Measurements from ENCODE around the gene SKAP2. TPM values are rescaled to one million over a fixed set of nuclear protein-coding genes. Genes with fewer than 3 reads are reported as not detected.

Gene SKAP2
- total RNA-seq, 4 donors from 2014 or later, result 19.3 to 25.2 (median 21.4) TPM

DNA sequence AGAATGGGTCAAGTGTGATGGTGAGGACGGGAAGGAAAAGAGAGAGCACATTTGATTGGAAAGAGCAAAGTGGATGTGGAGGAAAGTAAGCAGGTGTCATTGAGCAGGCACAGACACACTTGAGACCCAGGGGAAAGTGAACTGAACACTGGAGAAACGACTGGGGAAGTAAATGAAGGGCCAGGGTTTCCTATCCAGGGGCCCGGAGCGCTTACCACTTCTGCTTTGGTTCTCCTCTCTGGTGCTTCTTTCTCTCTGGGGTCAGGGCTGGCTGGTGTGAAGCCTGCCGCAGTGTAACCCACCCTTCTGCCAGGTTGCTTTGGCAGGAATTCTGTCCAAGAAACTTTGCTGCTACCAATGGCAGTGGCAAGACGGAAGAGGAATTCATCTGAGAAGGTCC lies 219.3 kb downstream of the SKAP2 start:
- no peak for DNase-seq

DNA sequence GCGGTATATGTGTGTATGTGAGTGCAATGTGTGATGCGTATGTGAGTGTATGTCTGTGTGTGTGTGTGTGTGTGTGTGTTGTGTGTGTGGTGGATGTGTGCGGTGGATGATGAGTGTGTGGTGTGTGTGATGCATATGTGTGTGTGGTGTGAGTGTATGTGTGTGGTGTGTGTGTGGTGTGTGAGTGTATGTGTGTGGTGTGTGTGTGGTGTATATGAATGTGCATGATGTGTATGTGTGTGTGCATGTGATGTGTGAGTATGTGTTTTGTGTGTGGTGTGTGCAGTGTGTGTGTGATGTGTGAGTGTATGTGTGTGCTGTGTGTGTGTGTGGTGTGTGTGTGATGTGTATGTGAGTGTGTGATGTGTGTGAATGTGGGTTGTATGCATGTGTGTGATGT lies 222.0 kb downstream of the SKAP2 start:
- H3K36me3 ChIP-seq, result no peaks in the 10 kb centered on the region
- H3K27ac ChIP-seq, result no peak overlapping the region
- H3K4me3 ChIP-seq, result no peak overlapping the region
- intact Hi-C loops (cut with DNase I), result no loop called here
- DNase-seq, result no peak
- no peaks in the 10 kb centered on the region for H3K27me3 ChIP-seq
- 77 to 99% methylated on average over 3 of the region's 3 CpGs for WGBS, 2 donors
- H3K9me3 ChIP-seq, result no peaks in the 10 kb centered on the region
- TF ChIP-seq, protein P1, sequence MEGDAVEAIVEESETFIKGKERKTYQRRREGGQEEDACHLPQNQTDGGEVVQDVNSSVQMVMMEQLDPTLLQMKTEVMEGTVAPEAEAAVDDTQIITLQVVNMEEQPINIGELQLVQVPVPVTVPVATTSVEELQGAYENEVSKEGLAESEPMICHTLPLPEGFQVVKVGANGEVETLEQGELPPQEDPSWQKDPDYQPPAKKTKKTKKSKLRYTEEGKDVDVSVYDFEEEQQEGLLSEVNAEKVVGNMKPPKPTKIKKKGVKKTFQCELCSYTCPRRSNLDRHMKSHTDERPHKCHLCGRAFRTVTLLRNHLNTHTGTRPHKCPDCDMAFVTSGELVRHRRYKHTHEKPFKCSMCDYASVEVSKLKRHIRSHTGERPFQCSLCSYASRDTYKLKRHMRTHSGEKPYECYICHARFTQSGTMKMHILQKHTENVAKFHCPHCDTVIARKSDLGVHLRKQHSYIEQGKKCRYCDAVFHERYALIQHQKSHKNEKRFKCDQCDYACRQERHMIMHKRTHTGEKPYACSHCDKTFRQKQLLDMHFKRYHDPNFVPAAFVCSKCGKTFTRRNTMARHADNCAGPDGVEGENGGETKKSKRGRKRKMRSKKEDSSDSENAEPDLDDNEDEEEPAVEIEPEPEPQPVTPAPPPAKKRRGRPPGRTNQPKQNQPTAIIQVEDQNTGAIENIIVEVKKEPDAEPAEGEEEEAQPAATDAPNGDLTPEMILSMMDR (IDR thresholded peaks at IDR 0.05), result no peak
- no peak for TF ChIP-seq POLR2A (IDR thresholded peaks at IDR 0.05)
- H3K4me1 ChIP-seq, result no peaks in the 10 kb centered on the region

More for the DNA sequence above, 219.3 kb downstream of the SKAP2 start:
- H3K4me1 ChIP-seq, result peaks cover 0 to 7% (median 0%) of the 10 kb centered on the region in 3 donors
- H3K9me3 ChIP-seq, result no peaks in the 10 kb centered on the region
- no peak overlapping the region for H3K27ac ChIP-seq
- TF ChIP-seq, protein P1 (IDR thresholded peaks at IDR 0.05), result no peak
- TF ChIP-seq POLR2A (IDR thresholded peaks at IDR 0.05), result no peak
- no peak overlapping the region for H3K4me3 ChIP-seq
- H3K27me3 ChIP-seq, result no peaks in the 10 kb centered on the region
- intact Hi-C loops (cut with DNase I), result no loop called here
- 73 to 77% methylated on average over 6 of the region's 6 CpGs for whole genome bisulfite sequencing, 2 donors
- H3K36me3 ChIP-seq, result no peaks in the 10 kb centered on the region

DNA sequence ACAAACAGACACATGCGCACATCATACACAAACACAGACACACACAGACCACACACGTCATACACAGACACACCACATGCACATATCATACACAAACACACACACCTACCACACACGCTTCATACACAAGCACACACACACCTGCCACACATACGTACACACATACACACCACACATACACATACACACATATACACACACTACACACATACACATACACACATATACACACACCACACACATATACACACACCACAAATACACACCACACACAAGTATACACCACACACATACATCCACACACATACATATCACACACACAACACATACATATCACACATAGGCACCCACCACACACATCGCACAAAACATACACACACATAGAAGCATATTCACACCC lies 224.7 kb downstream of the SKAP2 start:
- H3K4me1 ChIP-seq, result no peaks in the 10 kb centered on the region
- H3K27ac ChIP-seq, result no peak overlapping the region
- WGBS, 2 donors, result 93 to 94% methylated on average over 5 of the region's 5 CpGs
- H3K36me3 ChIP-seq, result no peaks in the 10 kb centered on the region
- no peaks in the 10 kb centered on the region for H3K27me3 ChIP-seq
- intact Hi-C loops (cut with DNase I), result no loop called here
- H3K4me3 ChIP-seq, result no peak overlapping the region
- DNase-seq, result no peak
- H3K9me3 ChIP-seq, result no peaks in the 10 kb centered on the region
- TF ChIP-seq, protein P1 (IDR thresholded peaks at IDR 0.05), result no peak
- TF ChIP-seq POLR2A (IDR thresholded peaks at IDR 0.05), result no peak

DNA sequence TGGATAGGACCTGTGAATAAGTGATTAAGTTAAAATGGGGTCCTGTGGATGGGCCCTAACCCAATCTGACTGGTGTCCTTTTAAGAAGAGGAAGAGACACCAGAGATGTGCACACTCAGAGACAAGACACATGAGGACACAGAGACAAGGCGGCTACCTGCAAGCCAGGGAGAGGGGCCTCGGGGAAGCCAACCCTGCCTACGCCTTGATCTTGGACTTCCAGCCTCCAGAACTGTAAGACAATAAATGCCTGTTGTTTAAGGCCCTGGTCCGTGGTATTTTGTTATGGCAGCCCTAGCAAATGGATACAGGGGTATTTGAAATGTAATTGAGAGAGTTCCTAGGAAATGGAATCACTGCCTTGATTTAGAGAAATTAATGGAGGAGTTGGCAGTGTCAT lies 225.3 kb downstream of the SKAP2 start:
- intact Hi-C loops (cut with DNase I), result no loop called here

DNA sequence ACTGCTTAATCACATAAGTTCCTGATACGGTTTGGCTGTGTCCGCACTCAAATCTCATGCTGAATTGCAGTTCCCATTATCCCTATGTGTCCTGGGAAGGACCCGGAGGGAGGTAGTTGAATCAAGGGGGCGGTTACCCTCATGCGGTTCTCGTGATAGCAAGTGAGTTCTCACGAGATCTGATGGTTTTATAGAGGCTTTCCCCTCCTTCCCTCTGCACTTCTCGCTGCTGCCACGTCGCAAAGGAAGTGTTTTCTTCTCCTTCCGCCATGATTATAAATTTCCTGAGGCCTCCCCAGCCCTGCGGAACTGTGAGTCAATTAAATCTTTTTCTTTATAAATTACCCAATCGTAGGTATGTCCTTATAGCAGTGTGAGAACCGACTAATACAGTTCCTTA lies 226.2 kb downstream of the SKAP2 start:
- no peak overlapping the region for H3K4me3 ChIP-seq
- no peak for DNase-seq
- no peak overlapping the region for H3K27ac ChIP-seq
- H3K36me3 ChIP-seq, result no peaks in the 10 kb centered on the region
- no peaks in the 10 kb centered on the region for H3K9me3 ChIP-seq
- 88 to 93% methylated on average over 10 to 14 of the region's 14 CpGs for WGBS, 2 donors
- no peaks in the 10 kb centered on the region for H3K27me3 ChIP-seq
- H3K4me1 ChIP-seq, result no peaks in the 10 kb centered on the region
- no peak for TF ChIP-seq POLR2A (IDR thresholded peaks at IDR 0.05)
- TF ChIP-seq, protein P1 (IDR thresholded peaks at IDR 0.05), result no peak
- intact Hi-C loops (cut with DNase I), result no loop called here

More for the DNA sequence above, 225.3 kb downstream of the SKAP2 start:
- H3K27me3 ChIP-seq, result no peaks in the 10 kb centered on the region
- H3K4me3 ChIP-seq, result no peak overlapping the region
- no peaks in the 10 kb centered on the region for H3K9me3 ChIP-seq
- TF ChIP-seq POLR2A (IDR thresholded peaks at IDR 0.05), result no peak
- TF ChIP-seq, protein P1 (IDR thresholded peaks at IDR 0.05), result no peak
- DNase-seq, result no peak
- no peaks in the 10 kb centered on the region for H3K36me3 ChIP-seq
- WGBS, 2 donors, result 93 to 100% methylated on average over 3 to 4 of the region's 4 CpGs
- H3K27ac ChIP-seq, result no peak overlapping the region
- H3K4me1 ChIP-seq, result no peaks in the 10 kb centered on the region
